ENCODE results near the gene BRAF. TPM values are rescaled to one million over a fixed set of nuclear protein-coding genes. Genes with fewer than 3 reads are reported as not detected.

BRAF gene
- total RNA-seq, 1 donor from 2014 or later: 26.0 TPM

DNA sequence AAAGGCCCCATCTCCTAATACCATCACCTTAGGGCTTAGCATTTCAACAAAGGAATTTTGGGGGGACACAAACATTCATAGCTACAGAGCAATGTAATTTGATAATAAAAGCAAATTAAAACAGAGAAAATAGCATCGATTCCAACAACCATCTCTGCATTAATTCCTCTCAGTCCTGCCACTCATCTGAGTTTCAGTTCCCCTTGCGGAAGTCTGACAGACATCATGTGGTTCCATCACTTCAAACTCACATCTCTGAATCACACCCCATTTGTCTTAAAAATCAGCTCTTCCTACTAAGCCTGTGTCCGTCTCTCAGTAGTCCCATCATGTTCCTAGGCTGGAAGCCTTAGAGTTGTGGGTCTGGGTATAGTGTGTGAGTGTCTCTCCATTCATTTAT, 248.4 kb downstream of the BRAF start:
- Histone ChIP-seq H3K79me2 (ENCODE audit: insufficient read depth, low read length) (no peaks in the 10 kb centered on the region), H3K4me1 (ENCODE audit: insufficient read depth, low read length) (peaks cover 8% of the 10 kb centered on the region), H3K9me3 (ENCODE audit: insufficient read depth, low read depth, low read length) (no peaks in the 10 kb centered on the region), H3K27ac (ENCODE audit: low read depth, low read length) (no peak overlapping the region), H3K4me2 (ENCODE audit: low read length) (no peak overlapping the region), H2AFZ (ENCODE audit: low read depth, low read length) (no peak overlapping the region), H3K4me3 (ENCODE audit: insufficient read depth, low read depth, low read length) (no peak overlapping the region), H3K36me3 (ENCODE audit: insufficient read depth, low read length) (no peaks in the 10 kb centered on the region), H3K9ac (ENCODE audit: low read length) (no peak overlapping the region), H3K27me3 (ENCODE audit: insufficient read depth, low read length) (no peaks in the 10 kb centered on the region), H4K20me1 (ENCODE audit: insufficient read depth, low read length) (no peaks in the 10 kb centered on the region)
- Mint-ChIP-seq H3K27me3 (ENCODE audit: low read depth, unreplicated experiment) (peaks cover 2% of the 10 kb centered on the region), H3K27ac (ENCODE audit: unreplicated experiment) (no peak overlapping the region), H3K9me3 (ENCODE audit: unreplicated experiment) (no peaks in the 10 kb centered on the region), H3K4me3 (ENCODE audit: unreplicated experiment) (no peak overlapping the region), H3K4me1 (ENCODE audit: low read depth, unreplicated experiment) (peaks cover 8% of the 10 kb centered on the region), H3K36me3 (ENCODE audit: low read depth, unreplicated experiment) (peaks cover 25% of the 10 kb centered on the region)
- no peak for TF ChIP-seq EZH2 (IDR thresholded peaks at IDR 0.05; ENCODE audit: insufficient read depth, low read length)
- TF ChIP-seq, protein P1, sequence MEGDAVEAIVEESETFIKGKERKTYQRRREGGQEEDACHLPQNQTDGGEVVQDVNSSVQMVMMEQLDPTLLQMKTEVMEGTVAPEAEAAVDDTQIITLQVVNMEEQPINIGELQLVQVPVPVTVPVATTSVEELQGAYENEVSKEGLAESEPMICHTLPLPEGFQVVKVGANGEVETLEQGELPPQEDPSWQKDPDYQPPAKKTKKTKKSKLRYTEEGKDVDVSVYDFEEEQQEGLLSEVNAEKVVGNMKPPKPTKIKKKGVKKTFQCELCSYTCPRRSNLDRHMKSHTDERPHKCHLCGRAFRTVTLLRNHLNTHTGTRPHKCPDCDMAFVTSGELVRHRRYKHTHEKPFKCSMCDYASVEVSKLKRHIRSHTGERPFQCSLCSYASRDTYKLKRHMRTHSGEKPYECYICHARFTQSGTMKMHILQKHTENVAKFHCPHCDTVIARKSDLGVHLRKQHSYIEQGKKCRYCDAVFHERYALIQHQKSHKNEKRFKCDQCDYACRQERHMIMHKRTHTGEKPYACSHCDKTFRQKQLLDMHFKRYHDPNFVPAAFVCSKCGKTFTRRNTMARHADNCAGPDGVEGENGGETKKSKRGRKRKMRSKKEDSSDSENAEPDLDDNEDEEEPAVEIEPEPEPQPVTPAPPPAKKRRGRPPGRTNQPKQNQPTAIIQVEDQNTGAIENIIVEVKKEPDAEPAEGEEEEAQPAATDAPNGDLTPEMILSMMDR (IDR thresholded peaks at IDR 0.05; ENCODE audit: insufficient read depth, low read depth, low read length): no peak
- no peak for DNase-seq (ENCODE audit: low read depth)
- FAIRE-seq: no peak

DNA sequence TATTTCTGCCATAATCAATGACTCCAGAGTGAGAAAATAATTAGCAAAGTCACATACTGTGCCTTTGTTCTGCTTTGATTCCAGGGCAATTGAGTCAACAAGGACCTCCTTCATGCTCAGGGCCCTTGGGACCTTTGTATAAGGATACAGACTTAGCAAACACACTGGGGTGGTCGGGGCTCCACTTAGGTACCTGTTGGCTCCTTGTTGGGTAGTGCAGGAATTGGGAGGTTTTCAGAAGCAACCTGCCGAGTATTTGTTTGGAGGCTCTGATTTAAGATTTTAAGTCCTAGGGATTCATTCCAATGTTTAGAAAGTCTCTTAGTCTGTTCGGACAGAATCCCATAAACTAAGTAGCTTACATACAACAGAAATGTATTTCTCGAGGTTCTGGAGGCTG, 249.0 kb downstream of the BRAF start:
- Histone ChIP-seq H3K36me3 (ENCODE audit: insufficient read depth, low read length) (no peaks in the 10 kb centered on the region), H3K9me3 (ENCODE audit: insufficient read depth, low read depth, low read length) (no peaks in the 10 kb centered on the region), H2AFZ (ENCODE audit: low read depth, low read length) (no peak overlapping the region), H3K9ac (ENCODE audit: low read length) (no peak overlapping the region), H3K27me3 (ENCODE audit: insufficient read depth, low read length) (no peaks in the 10 kb centered on the region), H3K4me1 (ENCODE audit: insufficient read depth, low read length) (peaks cover 8% of the 10 kb centered on the region), H3K4me2 (ENCODE audit: low read length) (no peak overlapping the region), H3K4me3 (ENCODE audit: insufficient read depth, low read depth, low read length) (no peak overlapping the region), H3K27ac (ENCODE audit: low read depth, low read length) (no peak overlapping the region), H4K20me1 (ENCODE audit: insufficient read depth, low read length) (no peaks in the 10 kb centered on the region), H3K79me2 (ENCODE audit: insufficient read depth, low read length) (no peaks in the 10 kb centered on the region)
- Mint-ChIP-seq H3K27ac (ENCODE audit: unreplicated experiment) (no peak overlapping the region), H3K36me3 (ENCODE audit: low read depth, unreplicated experiment) (peaks cover 22% of the 10 kb centered on the region), H3K9me3 (ENCODE audit: unreplicated experiment) (no peaks in the 10 kb centered on the region), H3K4me3 (ENCODE audit: unreplicated experiment) (no peak overlapping the region), H3K4me1 (ENCODE audit: low read depth, unreplicated experiment) (peaks cover 8% of the 10 kb centered on the region), H3K27me3 (ENCODE audit: low read depth, unreplicated experiment) (peaks cover 2% of the 10 kb centered on the region)
- FAIRE-seq (no peak), DNase-seq (ENCODE audit: low read depth) (no peak)
- TF ChIP-seq EZH2 (IDR thresholded peaks at IDR 0.05; ENCODE audit: insufficient read depth, low read length): no peak
- TF ChIP-seq, protein P1 (IDR thresholded peaks at IDR 0.05; ENCODE audit: insufficient read depth, low read depth, low read length): no peak

DNA sequence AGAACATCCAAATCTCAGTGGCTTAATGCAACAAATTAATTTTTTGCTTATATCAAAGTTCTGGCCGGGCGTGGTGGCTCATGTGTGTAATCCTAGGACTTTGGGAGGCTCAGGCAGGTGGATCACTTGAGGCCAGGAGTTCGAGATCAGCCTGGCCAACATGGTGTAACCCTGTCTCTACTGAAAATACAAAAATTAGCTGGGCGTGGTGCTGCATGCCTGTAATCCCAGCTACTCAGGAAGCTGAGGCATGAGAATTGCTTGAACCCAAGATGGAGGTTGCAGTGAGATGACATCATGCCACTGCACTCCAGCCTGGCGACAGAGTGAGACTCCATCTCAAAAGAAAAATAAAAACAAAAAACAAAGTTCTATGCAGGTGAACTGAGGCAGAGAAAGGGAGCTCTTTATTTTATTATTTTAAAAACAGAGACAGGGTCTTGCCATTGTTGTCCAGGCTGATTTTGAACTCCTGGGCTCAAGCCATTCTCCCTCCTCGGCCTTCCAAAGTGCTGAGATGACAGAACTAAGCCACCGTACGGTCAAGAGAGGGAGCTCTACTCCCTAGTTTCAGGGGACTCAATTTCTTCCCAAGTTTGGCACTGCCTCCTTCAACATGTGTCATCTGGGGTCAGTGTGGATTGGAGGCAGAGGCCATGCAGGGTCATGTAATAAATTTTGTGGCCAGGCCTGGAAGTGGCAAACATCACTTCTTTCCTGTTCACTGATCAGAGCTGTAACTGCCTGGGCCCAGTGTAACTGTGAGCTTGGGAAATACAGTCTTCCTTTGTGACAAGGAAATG, 249.6 kb downstream of the BRAF start:
- DNase-seq (ENCODE audit: low read depth): peak; percentile 25
- H3K79me2 ChIP-seq (ENCODE audit: insufficient read depth, low read length): no peaks in the 10 kb centered on the region
- peaks cover 8% of the 10 kb centered on the region for H3K4me1 ChIP-seq (ENCODE audit: insufficient read depth, low read length)
- H3K4me2 ChIP-seq (ENCODE audit: low read length): no peak overlapping the region
- H3K9ac ChIP-seq (ENCODE audit: low read length): no peak overlapping the region
- H3K4me3 ChIP-seq (ENCODE audit: insufficient read depth, low read depth, low read length): no peak overlapping the region
- H3K4me3 Mint-ChIP-seq (ENCODE audit: unreplicated experiment): peak overlapping the region; percentile 34
- H3K36me3 ChIP-seq (ENCODE audit: insufficient read depth, low read length): no peaks in the 10 kb centered on the region
- no peak overlapping the region for H2AFZ ChIP-seq (ENCODE audit: low read depth, low read length)
- H3K27me3 ChIP-seq (ENCODE audit: insufficient read depth, low read length): no peaks in the 10 kb centered on the region
- no peak for TF ChIP-seq EZH2 (IDR thresholded peaks at IDR 0.05; ENCODE audit: insufficient read depth, low read length)
- TF ChIP-seq, protein P1 (IDR thresholded peaks at IDR 0.05; ENCODE audit: insufficient read depth, low read depth, low read length): peak; percentile 17
- H3K27ac ChIP-seq (ENCODE audit: low read depth, low read length): no peak overlapping the region
- H4K20me1 ChIP-seq (ENCODE audit: insufficient read depth, low read length): no peaks in the 10 kb centered on the region
- peaks cover 8% of the 10 kb centered on the region for H3K4me1 Mint-ChIP-seq (ENCODE audit: low read depth, unreplicated experiment)
- no peaks in the 10 kb centered on the region for H3K9me3 ChIP-seq (ENCODE audit: insufficient read depth, low read depth, low read length)
- H3K36me3 Mint-ChIP-seq (ENCODE audit: low read depth, unreplicated experiment): peaks cover 20% of the 10 kb centered on the region
- no peak for FAIRE-seq
- H3K9me3 Mint-ChIP-seq (ENCODE audit: unreplicated experiment): no peaks in the 10 kb centered on the region
- peaks cover 2% of the 10 kb centered on the region for H3K27me3 Mint-ChIP-seq (ENCODE audit: low read depth, unreplicated experiment)
- peak overlapping the region; percentile 0 for H3K27ac Mint-ChIP-seq (ENCODE audit: unreplicated experiment)

Data from astrocyte (in vitro differentiated cells and primary cell).